ENCODE measurements around the gene MAP4K5.
A peak's percentile ranks its signal among the peaks of the same experiment; 100 is the strongest.

The MAP4K5 gene

GRCh38 chr14:50396631-50397389 is 135.6 kb downstream of the MAP4K5 start, which contains the start of gene CDKL1:
Gene CDKL1, minus strand, starts transcription at chr14:50396881. Its CDS starts 1,013 bp downstream, at chr14:50395868.
- Histone ChIP-seq H3K9me3 (replicated peaks; ENCODE audit: low read length) (no peaks in the 10 kb centered on the region), H3K36me3 (ENCODE audit: insufficient read depth, low read length) (no peaks in the 10 kb centered on the region), H3K4me3 (ENCODE audit: low read length) (peak within 1 kb of the TSS; percentile 79), H3K4me2 (ENCODE audit: low read length) (peak within 1 kb of the TSS; percentile 98), H3K4me1 (ENCODE audit: control insufficient read depth, insufficient read depth, low read length) (peaks cover 31% of the 10 kb centered on the region), H3K27me3 (ENCODE audit: control insufficient read depth, insufficient read depth, low read length) (no peaks in the 10 kb centered on the region), H3K9ac (ENCODE audit: low read depth, low read length) (peak within 1 kb of the TSS; percentile 84)

DNA sequence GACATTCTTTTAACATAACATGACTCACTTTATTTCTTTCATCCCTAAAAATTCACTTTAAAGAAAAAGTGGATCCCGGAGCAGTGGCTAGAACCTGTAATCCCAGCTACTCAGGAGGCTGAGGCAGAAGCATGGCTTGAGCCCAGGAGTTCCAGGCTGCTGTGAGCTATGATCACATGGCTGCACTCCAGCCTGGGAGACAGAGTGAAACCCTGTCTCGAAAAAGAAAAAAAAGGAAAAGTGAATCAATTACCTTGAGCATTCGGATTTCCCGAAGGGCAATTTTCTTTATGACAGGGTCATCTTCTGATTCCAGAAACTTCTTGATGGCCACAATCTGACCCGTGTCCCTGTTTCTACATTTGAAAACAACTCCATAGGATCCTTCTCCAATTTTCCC is 136.9 kb downstream of the MAP4K5 start:
- no peaks in the 10 kb centered on the region for H3K9me3 ChIP-seq (replicated peaks; ENCODE audit: low read length)
- peak overlapping the region; percentile 98 for H3K4me2 ChIP-seq (ENCODE audit: low read length)
- no peaks in the 10 kb centered on the region for H3K27me3 ChIP-seq (ENCODE audit: control insufficient read depth, insufficient read depth, low read length)
- H3K4me3 ChIP-seq (ENCODE audit: low read length) = peak overlapping the region; percentile 79
- H3K36me3 ChIP-seq (ENCODE audit: insufficient read depth, low read length) = no peaks in the 10 kb centered on the region
- peaks cover 31% of the 10 kb centered on the region for H3K4me1 ChIP-seq (ENCODE audit: control insufficient read depth, insufficient read depth, low read length)
- peak overlapping the region; percentile 84 for H3K9ac ChIP-seq (ENCODE audit: low read depth, low read length)

GRCh38 chr14:50394713-50395112 is 137.7 kb downstream of the MAP4K5 start:
- H3K9ac ChIP-seq (ENCODE audit: low read depth, low read length) = no peak overlapping the region
- peaks cover 24% of the 10 kb centered on the region for H3K4me1 ChIP-seq (ENCODE audit: control insufficient read depth, insufficient read depth, low read length)
- H3K4me2 ChIP-seq (ENCODE audit: low read length) = peak overlapping the region; percentile 98
- no peak overlapping the region for H3K4me3 ChIP-seq (ENCODE audit: low read length)
- H3K36me3 ChIP-seq (ENCODE audit: insufficient read depth, low read length) = no peaks in the 10 kb centered on the region
- no peaks in the 10 kb centered on the region for H3K9me3 ChIP-seq (replicated peaks; ENCODE audit: low read length)
- no peaks in the 10 kb centered on the region for H3K27me3 ChIP-seq (ENCODE audit: control insufficient read depth, insufficient read depth, low read length)

DNA sequence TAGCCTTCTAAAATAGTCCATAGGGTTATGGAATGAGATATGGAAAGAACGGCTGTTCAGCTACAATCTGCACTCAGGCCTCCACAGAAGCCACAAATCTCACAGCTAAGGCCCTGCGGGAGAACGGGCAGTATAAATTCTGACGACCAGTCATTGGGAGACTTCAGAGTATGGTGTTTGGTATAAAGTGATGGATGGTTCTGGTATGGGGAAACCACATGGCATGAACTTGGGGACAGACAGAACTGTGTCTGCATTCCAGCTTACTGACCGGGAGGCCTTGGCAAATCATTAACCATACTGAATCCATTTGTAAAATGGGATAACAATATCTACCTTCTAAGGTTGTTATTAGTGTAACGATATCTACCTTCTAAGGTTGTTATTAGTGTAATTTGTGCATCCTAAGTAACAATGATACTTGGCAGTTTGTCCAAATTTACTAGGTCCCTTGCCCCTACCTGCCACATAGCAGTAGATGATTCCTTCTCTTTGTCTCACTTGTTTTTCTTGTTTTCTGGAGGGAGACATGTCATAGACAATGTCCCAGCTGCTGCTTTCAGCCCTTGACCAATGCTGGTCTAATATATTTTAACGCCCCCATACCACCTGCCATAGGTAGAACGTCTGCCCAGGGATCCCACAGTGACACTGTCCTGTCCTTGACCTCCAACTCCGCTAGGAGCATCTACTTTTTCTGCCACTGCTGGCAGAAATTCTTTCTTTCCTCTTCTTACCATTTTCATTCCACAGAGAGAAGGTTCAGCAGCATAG is 142.5 kb downstream of the MAP4K5 start:
- no peaks in the 10 kb centered on the region for H3K27me3 ChIP-seq (ENCODE audit: control insufficient read depth, insufficient read depth, low read length)
- H3K4me2 ChIP-seq (ENCODE audit: low read length) = no peak overlapping the region
- no peaks in the 10 kb centered on the region for H3K4me1 ChIP-seq (ENCODE audit: control insufficient read depth, insufficient read depth, low read length)
- no peak overlapping the region for H3K9ac ChIP-seq (ENCODE audit: low read depth, low read length)
- no peaks in the 10 kb centered on the region for H3K9me3 ChIP-seq (replicated peaks; ENCODE audit: low read length)
- no peaks in the 10 kb centered on the region for H3K36me3 ChIP-seq (ENCODE audit: insufficient read depth, low read length)
- no peak overlapping the region for H3K4me3 ChIP-seq (ENCODE audit: low read length)

- no peaks in the 10 kb centered on the region for H3K27me3 ChIP-seq (ENCODE audit: control insufficient read depth, insufficient read depth, low read length)
- H3K9ac ChIP-seq (ENCODE audit: low read depth, low read length) = no peak overlapping the region
- H3K4me2 ChIP-seq (ENCODE audit: low read length) = no peak overlapping the region
- H3K9me3 ChIP-seq (replicated peaks; ENCODE audit: low read length) = no peaks in the 10 kb centered on the region
- no peak overlapping the region for H3K4me3 ChIP-seq (ENCODE audit: low read length)
- no peaks in the 10 kb centered on the region for H3K36me3 ChIP-seq (ENCODE audit: insufficient read depth, low read length)
- H3K4me1 ChIP-seq (ENCODE audit: control insufficient read depth, insufficient read depth, low read length) = no peaks in the 10 kb centered on the region
These were observed 144.0 kb downstream of the MAP4K5 start for GRCh38 chr14:50388256-50388931.

- no peaks in the 10 kb centered on the region for H3K9me3 ChIP-seq (replicated peaks; ENCODE audit: low read length)
- no peaks in the 10 kb centered on the region for H3K4me1 ChIP-seq (ENCODE audit: control insufficient read depth, insufficient read depth, low read length)
- H3K36me3 ChIP-seq (ENCODE audit: insufficient read depth, low read length) = no peaks in the 10 kb centered on the region
- no peak overlapping the region for H3K4me3 ChIP-seq (ENCODE audit: low read length)
- H3K9ac ChIP-seq (ENCODE audit: low read depth, low read length) = no peak overlapping the region
- no peaks in the 10 kb centered on the region for H3K27me3 ChIP-seq (ENCODE audit: control insufficient read depth, insufficient read depth, low read length)
- H3K4me2 ChIP-seq (ENCODE audit: low read length) = no peak overlapping the region
These were observed 144.8 kb downstream of the MAP4K5 start for GRCh38 chr14:50387548-50387947.

- Histone ChIP-seq H3K4me1 (ENCODE audit: control insufficient read depth, insufficient read depth, low read length) (no peaks in the 10 kb centered on the region), H3K27me3 (ENCODE audit: control insufficient read depth, insufficient read depth, low read length) (no peaks in the 10 kb centered on the region), H3K9ac (ENCODE audit: low read depth, low read length) (no peak overlapping the region), H3K4me2 (ENCODE audit: low read length) (no peak overlapping the region), H3K4me3 (ENCODE audit: low read length) (no peak overlapping the region), H3K36me3 (ENCODE audit: insufficient read depth, low read length) (no peaks in the 10 kb centered on the region), H3K9me3 (replicated peaks; ENCODE audit: low read length) (no peaks in the 10 kb centered on the region)
These were observed 148.6 kb downstream of the MAP4K5 start for GRCh38 chr14:50383618-50384225.

DNA sequence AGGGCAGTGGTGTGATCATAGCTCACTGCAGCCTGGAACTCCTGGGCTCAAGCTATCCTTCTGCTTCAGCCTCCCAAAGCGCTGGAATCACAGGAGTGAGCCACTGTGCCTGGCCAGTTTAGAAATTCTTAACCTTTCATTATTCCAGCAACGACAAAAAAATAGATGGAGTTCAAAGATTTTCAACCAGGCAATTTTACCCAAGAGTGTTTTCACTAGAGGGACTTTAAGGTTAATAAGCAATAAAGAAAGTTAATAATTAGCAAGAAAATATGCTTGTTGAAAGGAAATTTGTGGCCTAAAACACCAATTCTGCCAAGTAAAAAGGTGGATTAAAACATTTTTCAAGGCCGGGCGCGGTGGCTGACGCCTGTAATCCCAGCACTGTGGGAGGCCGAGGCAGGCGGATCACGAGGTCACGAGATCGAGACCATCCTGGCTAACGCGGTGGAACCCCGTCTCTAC is 150.5 kb downstream of the MAP4K5 start:
- H3K36me3 ChIP-seq (ENCODE audit: insufficient read depth, low read length) = no peaks in the 10 kb centered on the region
- no peak overlapping the region for H3K4me3 ChIP-seq (ENCODE audit: low read length)
- H3K9me3 ChIP-seq (replicated peaks; ENCODE audit: low read length) = no peaks in the 10 kb centered on the region
- H3K9ac ChIP-seq (ENCODE audit: low read depth, low read length) = no peak overlapping the region
- H3K4me1 ChIP-seq (ENCODE audit: control insufficient read depth, insufficient read depth, low read length) = no peaks in the 10 kb centered on the region
- no peak overlapping the region for H3K4me2 ChIP-seq (ENCODE audit: low read length)
- no peaks in the 10 kb centered on the region for H3K27me3 ChIP-seq (ENCODE audit: control insufficient read depth, insufficient read depth, low read length)

DNA sequence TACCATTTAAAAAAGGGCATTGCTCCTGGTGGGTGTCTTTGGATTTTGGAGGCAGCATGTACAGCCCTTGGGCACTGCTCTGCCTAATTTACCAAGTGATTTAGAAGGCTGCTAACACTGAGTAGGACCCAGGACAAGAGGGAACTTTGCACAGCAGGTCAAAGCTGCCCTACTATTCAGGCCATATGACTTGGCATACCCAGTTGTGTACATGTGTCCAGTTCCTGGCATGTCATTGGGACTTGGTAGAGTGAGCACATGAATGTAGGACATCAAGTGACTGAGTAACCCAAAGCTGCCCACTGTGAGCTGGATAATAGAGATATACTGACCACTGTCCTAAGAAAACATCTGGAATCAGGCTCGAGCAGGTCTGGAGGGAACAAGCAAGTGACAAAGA is 151.4 kb downstream of the MAP4K5 start:
- no peaks in the 10 kb centered on the region for H3K9me3 ChIP-seq (replicated peaks; ENCODE audit: low read length)
- no peaks in the 10 kb centered on the region for H3K4me1 ChIP-seq (ENCODE audit: control insufficient read depth, insufficient read depth, low read length)
- H3K9ac ChIP-seq (ENCODE audit: low read depth, low read length) = no peak overlapping the region
- no peaks in the 10 kb centered on the region for H3K36me3 ChIP-seq (ENCODE audit: insufficient read depth, low read length)
- H3K4me2 ChIP-seq (ENCODE audit: low read length) = no peak overlapping the region
- no peak overlapping the region for H3K4me3 ChIP-seq (ENCODE audit: low read length)
- H3K27me3 ChIP-seq (ENCODE audit: control insufficient read depth, insufficient read depth, low read length) = no peaks in the 10 kb centered on the region

GRCh38 chr14:50380455-50380854 is 151.9 kb downstream of the MAP4K5 start:
- Histone ChIP-seq H3K4me1 (ENCODE audit: control insufficient read depth, insufficient read depth, low read length) (no peaks in the 10 kb centered on the region), H3K9ac (ENCODE audit: low read depth, low read length) (no peak overlapping the region), H3K36me3 (ENCODE audit: insufficient read depth, low read length) (no peaks in the 10 kb centered on the region), H3K4me3 (ENCODE audit: low read length) (no peak overlapping the region), H3K9me3 (replicated peaks; ENCODE audit: low read length) (no peaks in the 10 kb centered on the region), H3K4me2 (ENCODE audit: low read length) (no peak overlapping the region), H3K27me3 (ENCODE audit: control insufficient read depth, insufficient read depth, low read length) (no peaks in the 10 kb centered on the region)

- H3K4me2 ChIP-seq (ENCODE audit: low read length) = no peak overlapping the region
- no peaks in the 10 kb centered on the region for H3K4me1 ChIP-seq (ENCODE audit: control insufficient read depth, insufficient read depth, low read length)
- no peaks in the 10 kb centered on the region for H3K27me3 ChIP-seq (ENCODE audit: control insufficient read depth, insufficient read depth, low read length)
- no peaks in the 10 kb centered on the region for H3K9me3 ChIP-seq (replicated peaks; ENCODE audit: low read length)
- no peaks in the 10 kb centered on the region for H3K36me3 ChIP-seq (ENCODE audit: insufficient read depth, low read length)
- H3K4me3 ChIP-seq (ENCODE audit: low read length) = no peak overlapping the region
- H3K9ac ChIP-seq (ENCODE audit: low read depth, low read length) = no peak overlapping the region
These were observed 152.8 kb downstream of the MAP4K5 start for GRCh38 chr14:50379563-50379962.

All from skeletal muscle satellite cell (primary cell).